Cardiac muscle cell (in vitro differentiated cells and primary cell): ENCODE results near the gene TENM3. TPM values are rescaled to one million over a fixed set of nuclear protein-coding genes. Genes with fewer than 3 reads are reported as not detected.
A peak's percentile ranks its signal among the peaks of the same experiment; 100 is the strongest.

Source experiments
- DNase-seq, 2 donors: peaks; one replicate each; pipeline versions ENCODE4 v3.0.0 to v3.0.0-alpha.2; 2010 to 2017; ENCODE audit warnings: low read depth in 1 of 2, low spot score in 1 of 2
- H3K27ac ChIP-seq: fragments of 200-600 bp; sonication (generic); 2 replicates; pipeline ENCODE4 v1.5.1; 2016
- H3K27me3 ChIP-seq: fragments of 200-600 bp; sonication (generic); 2 replicates; pipeline ENCODE4 v1.6.0; 2016; ENCODE audit warnings: control low read depth
- H3K36me3 ChIP-seq: fragments of 200-600 bp; sonication (generic); 2 replicates; pipeline ENCODE4 v1.5.1; 2016; ENCODE audit warnings: control low read depth
- H3K4me1 ChIP-seq: fragments of 200-600 bp; sonication (generic); 2 replicates; pipeline ENCODE4 v1.8.1; 2017; ENCODE audit warnings: low read depth, mild to moderate bottlenecking, mixed run types
- H3K4me3 ChIP-seq: fragments of 200-600 bp; sonication (generic); 2 replicates; pipeline ENCODE4 v1.5.1; 2016; ENCODE audit warnings: mild to moderate bottlenecking
- H3K9me3 ChIP-seq: fragments of 200-600 bp; sonication (generic); 2 replicates; pipeline ENCODE4 v1.5.1; 2017; ENCODE audit warnings: low read depth, mild to moderate bottlenecking, control low read depth
- CTCF ChIP-seq: IDR thresholded peaks from 2 replicates; pipeline ENCODE4 v1.5.1; 2012; ENCODE audit warnings: low read depth, mild to moderate bottlenecking, low read length
- polyA plus RNA-seq: library from polyadenylated mRNA; unstranded; fragments of >200 nt; fragmentation: Nextera tagmentation; extraction: Ambion mirVana; gene quantifications from 2 replicates; pipeline ENCODE4 v1.2.1, GENCODE V29; 2016
- total RNA-seq: library from RNA; depleted of rRNA; stranded (reverse); fragments of >200 nt; gene quantifications from 2 replicates; pipeline ENCODE4 v1.2.3, GENCODE V29; 2016

Gene TENM3
- total and polyA plus RNA-seq, 2 experiments from 2014 or later = 12.5 to 24.8 TPM

GRCh38 chr4:182671749-182672148 lies 428.5 kb downstream of the TENM3 start:
- Histone ChIP-seq H3K27me3 (no peaks in the 10 kb centered on the region), H3K36me3 (no peaks in the 10 kb centered on the region), H3K27ac (no peak overlapping the region), H3K9me3 (no peaks in the 10 kb centered on the region), H3K4me3 (no peak overlapping the region), H3K4me1 (no peaks in the 10 kb centered on the region)
- no peak for TF ChIP-seq CTCF
- DNase-seq = peak in 1 of 2 donors; percentile 13

GRCh38 chr4:182678590-182678989 lies 435.4 kb downstream of the TENM3 start:
- H3K9me3 ChIP-seq = no peaks in the 10 kb centered on the region
- TF ChIP-seq CTCF = no peak
- H3K4me3 ChIP-seq = no peak overlapping the region
- no peaks in the 10 kb centered on the region for H3K27me3 ChIP-seq
- H3K4me1 ChIP-seq = peaks cover 10% of the 10 kb centered on the region
- no peaks in the 10 kb centered on the region for H3K36me3 ChIP-seq
- DNase-seq = peak in 1 of 2 donors; percentile 5
- H3K27ac ChIP-seq = no peak overlapping the region

- Histone ChIP-seq H3K4me1 (peaks cover 10% of the 10 kb centered on the region), H3K4me3 (no peak overlapping the region), H3K36me3 (no peaks in the 10 kb centered on the region), H3K27ac (no peak overlapping the region), H3K9me3 (no peaks in the 10 kb centered on the region), H3K27me3 (no peaks in the 10 kb centered on the region)
- DNase-seq = peak in 1 of 2 donors; percentile 8
- TF ChIP-seq CTCF = no peak
These were observed 436.3 kb downstream of the TENM3 start for GRCh38 chr4:182679533-182679932.

GRCh38 chr4:182680234-182680653 lies 437.0 kb downstream of the TENM3 start:
- H3K4me1 ChIP-seq = peaks cover 13% of the 10 kb centered on the region
- H3K27me3 ChIP-seq = no peaks in the 10 kb centered on the region
- no peak overlapping the region for H3K27ac ChIP-seq
- H3K36me3 ChIP-seq = no peaks in the 10 kb centered on the region
- no peaks in the 10 kb centered on the region for H3K9me3 ChIP-seq
- H3K4me3 ChIP-seq = no peak overlapping the region
- DNase-seq = peak in 1 of 2 donors; percentile 38
- TF ChIP-seq CTCF = no peak

- Histone ChIP-seq H3K27ac (no peak overlapping the region), H3K36me3 (no peaks in the 10 kb centered on the region), H3K9me3 (no peaks in the 10 kb centered on the region), H3K27me3 (no peaks in the 10 kb centered on the region), H3K4me3 (no peak overlapping the region), H3K4me1 (peaks cover 13% of the 10 kb centered on the region)
- TF ChIP-seq CTCF = no peak
- peak; percentile 38 for DNase-seq
These were observed 440.5 kb downstream of the TENM3 start for GRCh38 chr4:182683661-182684060.

- no peak for DNase-seq
- no peaks in the 10 kb centered on the region for H3K27me3 ChIP-seq
These were observed 441.6 kb downstream of the TENM3 start for GRCh38 chr4:182684796-182685195.

More at GRCh38 chr4:182684796-182685195, 441.6 kb downstream of the TENM3 start:
- no peaks in the 10 kb centered on the region for H3K36me3 ChIP-seq
- H3K9me3 ChIP-seq = no peaks in the 10 kb centered on the region
- H3K4me3 ChIP-seq = no peak overlapping the region
- TF ChIP-seq CTCF = no peak
- H3K27ac ChIP-seq = no peak overlapping the region
- peaks cover 7% of the 10 kb centered on the region for H3K4me1 ChIP-seq
